NCI-H2029 (cell line): ENCODE data around the gene INTU.

Experiments used
- DNase-seq: peaks from one replicate; lab custom pipeline; 2025; lab: John Stamatoyannopoulos, UW

The INTU gene

GRCh38 chr4:127747883-127748282, 115.1 kb downstream of the INTU start:
- DNase-seq: no peak

GRCh38 chr4:127748957-127749356, 116.2 kb downstream of the INTU start:
- DNase-seq: no peak

GRCh38 chr4:127756906-127757305, 124.1 kb downstream of the INTU start:
- no peak for DNase-seq

- DNase-seq: no peak
Measured at GRCh38 chr4:127759228-127759820, 126.6 kb downstream of the INTU start.

GRCh38 chr4:127759893-127760292, 127.1 kb downstream of the INTU start:
- DNase-seq: no peak

GRCh38 chr4:127771535-127772275, 138.9 kb downstream of the INTU start:
- DNase-seq: no peak

- no peak for DNase-seq
Measured at GRCh38 chr4:127772769-127773671, 140.3 kb downstream of the INTU start.

GRCh38 chr4:127775843-127776242, 143.1 kb downstream of the INTU start:
- DNase-seq: no peak
